Measurements from ENCODE around the gene CCDC57. TPM values are rescaled to one million over a fixed set of nuclear protein-coding genes. Genes with fewer than 3 reads are reported as not detected.

The CCDC57 gene
- total and polyA plus RNA-seq, 10 donors: 28.8 to 164 (median 51.9) TPM

- TF ChIP-seq POLR2AphosphoS5 (IDR thresholded peaks at IDR 0.05) (no peak), CTCF (IDR thresholded peaks at IDR 0.05 in 8 of 11, conservative IDR thresholded peaks at IDR 0.05 in 3 of 11) (no peak), POLR2A (IDR thresholded peaks at IDR 0.05) (no peak)
- 95 to 97% (median 96%) methylated on average over 19 to 35 of the region's 35 CpGs for WGBS, 5 donors
- intact Hi-C loops (cut with DNase I; ENCODE audit: low total_unique reads): no loop called here
- H3K4me3 ChIP-seq: peak overlapping the region in 1 of 8 donors; percentile 94
- DNase-seq: no peak
- no peaks in the 10 kb centered on the region for H3K27me3 ChIP-seq (replicated peaks in 1 of 7)
- peaks cover 0 to 52% (median 40%) of the 10 kb centered on the region in 6 donors for H3K36me3 ChIP-seq
- peaks cover 20 to 48% (median 37%) of the 10 kb centered on the region in 6 donors for H3K4me1 ChIP-seq
- no peaks in the 10 kb centered on the region for H3K9me3 ChIP-seq
- H3K27ac ChIP-seq: no peak overlapping the region
These were observed 116.6 kb downstream of the CCDC57 start for GRCh38 chr17:82095777-82096708.

GRCh38 chr17:82094931-82095776 is 117.5 kb downstream of the CCDC57 start:
- no peak for TF ChIP-seq POLR2AphosphoS5 (IDR thresholded peaks at IDR 0.05)
- TF ChIP-seq POLR2A (IDR thresholded peaks at IDR 0.05): no peak
- no peak for TF ChIP-seq CTCF (IDR thresholded peaks at IDR 0.05 in 8 of 11, conservative IDR thresholded peaks at IDR 0.05 in 3 of 11)
- no peaks in the 10 kb centered on the region for H3K27me3 ChIP-seq (replicated peaks in 1 of 7)
- WGBS, 5 donors: 90 to 94% (median 93%) methylated on average over 22 to 37 of the region's 37 CpGs
- peaks cover 0 to 61% (median 48%) of the 10 kb centered on the region in 6 donors for H3K36me3 ChIP-seq
- H3K4me1 ChIP-seq: peaks cover 20 to 40% (median 33%) of the 10 kb centered on the region in 6 donors
- intact Hi-C loops (cut with DNase I; ENCODE audit: low total_unique reads): no loop called here
- no peaks in the 10 kb centered on the region for H3K9me3 ChIP-seq
- H3K4me3 ChIP-seq: no peak overlapping the region
- DNase-seq: no peak
- no peak overlapping the region for H3K27ac ChIP-seq

GRCh38 chr17:82092995-82093751 is 119.5 kb downstream of the CCDC57 start:
- no peaks in the 10 kb centered on the region for H3K9me3 ChIP-seq
- 83 to 98% (median 97%) methylated on average over 7 to 40 of the region's 40 CpGs for WGBS, 5 donors
- TF ChIP-seq POLR2AphosphoS5 (IDR thresholded peaks at IDR 0.05) (no peak), CTCF (IDR thresholded peaks at IDR 0.05 in 8 of 11, conservative IDR thresholded peaks at IDR 0.05 in 3 of 11) (no peak), POLR2A (IDR thresholded peaks at IDR 0.05) (no peak)
- no peaks in the 10 kb centered on the region for H3K27me3 ChIP-seq (replicated peaks in 1 of 7)
- H3K4me1 ChIP-seq: peaks cover 9 to 26% (median 19%) of the 10 kb centered on the region in 6 donors
- peaks cover 0 to 80% (median 68%) of the 10 kb centered on the region in 6 donors for H3K36me3 ChIP-seq
- no peak overlapping the region for H3K27ac ChIP-seq
- DNase-seq: peak; percentile 56
- intact Hi-C loops (cut with DNase I; ENCODE audit: low total_unique reads): no loop called here
- H3K4me3 ChIP-seq: no peak overlapping the region
